ENCODE measurements around the gene MAP2K2. TPM values are rescaled to one million over a fixed set of nuclear protein-coding genes. Genes with fewer than 3 reads are reported as not detected.
A peak's percentile ranks its signal among the peaks of the same experiment; 100 is the strongest.

Gene MAP2K2
- total and polyA plus RNA-seq, 9 of the 15 experiments (the other 6 are each of a cell fraction or from before 2014, with no cell fraction given), result 1.0 to 151 (median 58.3) TPM

GRCh38 chr19:4057931-4058692 lies 65.8 kb downstream of the MAP2K2 start (continued):
- TF ChIP-seq ZNF609 (CRISPR knock-in tag; IDR thresholded peaks at IDR 0.05; ENCODE audit: borderline replicate concordance) (0 out of 2 replicates have a peak, but pooled peaks have one; percentile 26), GATAD2A (IDR thresholded peaks at IDR 0.05) (no peak), PBX2 (CRISPR knock-in tag; IDR thresholded peaks at IDR 0.05; ENCODE audit: low read depth) (no peak), PBX2 (tag; conservative IDR thresholded peaks at IDR 0.05; ENCODE audit: low read depth) (no peak), ZNF347 (CRISPR knock-in tag; IDR thresholded peaks at IDR 0.05; ENCODE audit: low read depth) (no peak), NRF1 (conservative IDR thresholded peaks at IDR 0.05 in 1 of 2, IDR thresholded peaks at IDR 0.05 in 1 of 2) (no peak), CTCF (IDR thresholded peaks at IDR 0.05 in 2 of 3, conservative IDR thresholded peaks at IDR 0.05 in 1 of 3; ENCODE audit: insufficient read depth in 2 of 3, low read depth in 1 of 3, low read length in 3 of 3) (peak in 2 of 3 experiments; percentile 42 to 47; a peak in 4 of 6 replicates), CEBPB (tag; IDR thresholded peaks at IDR 0.05) (peak; percentile 91), PHF8 (IDR thresholded peaks at IDR 0.05; ENCODE audit: borderline replicate concordance, low read length) (0 out of 2 replicates have a peak, but pooled peaks have one; percentile 15), ZKSCAN8 (CRISPR knock-in tag; IDR thresholded peaks at IDR 0.05) (no peak), ARID2 (IDR thresholded peaks at IDR 0.05) (no peak), MYBL2 (IDR thresholded peaks at IDR 0.05; ENCODE audit: low read depth) (no peak), MYBL2 (CRISPR knock-in tag; IDR thresholded peaks at IDR 0.05; ENCODE audit: borderline replicate concordance) (no peak), CAMTA2 (CRISPR knock-in tag; conservative IDR thresholded peaks at IDR 0.05) (no peak), ZNF395 (CRISPR knock-in tag; IDR thresholded peaks at IDR 0.05) (peak; percentile 63; the same call in 1 of the 2 replicates), MAZ (CRISPR knock-in tag; conservative IDR thresholded peaks at IDR 0.05 in 1 of 2, IDR thresholded peaks at IDR 0.05 in 1 of 2) (peak; percentile 48 to 61)
